ENCODE results near the gene PLTP.
"Not testable (repeated sequence)": the region's sequence is repeated elsewhere in the genome, so short reads cannot be mapped to it uniquely, and the experiment has no call there.

The PLTP gene

GRCh38 chr20:45919542-45920399, 7.8 kb upstream of the PLTP start:
- no peak for DNase-seq

DNA sequence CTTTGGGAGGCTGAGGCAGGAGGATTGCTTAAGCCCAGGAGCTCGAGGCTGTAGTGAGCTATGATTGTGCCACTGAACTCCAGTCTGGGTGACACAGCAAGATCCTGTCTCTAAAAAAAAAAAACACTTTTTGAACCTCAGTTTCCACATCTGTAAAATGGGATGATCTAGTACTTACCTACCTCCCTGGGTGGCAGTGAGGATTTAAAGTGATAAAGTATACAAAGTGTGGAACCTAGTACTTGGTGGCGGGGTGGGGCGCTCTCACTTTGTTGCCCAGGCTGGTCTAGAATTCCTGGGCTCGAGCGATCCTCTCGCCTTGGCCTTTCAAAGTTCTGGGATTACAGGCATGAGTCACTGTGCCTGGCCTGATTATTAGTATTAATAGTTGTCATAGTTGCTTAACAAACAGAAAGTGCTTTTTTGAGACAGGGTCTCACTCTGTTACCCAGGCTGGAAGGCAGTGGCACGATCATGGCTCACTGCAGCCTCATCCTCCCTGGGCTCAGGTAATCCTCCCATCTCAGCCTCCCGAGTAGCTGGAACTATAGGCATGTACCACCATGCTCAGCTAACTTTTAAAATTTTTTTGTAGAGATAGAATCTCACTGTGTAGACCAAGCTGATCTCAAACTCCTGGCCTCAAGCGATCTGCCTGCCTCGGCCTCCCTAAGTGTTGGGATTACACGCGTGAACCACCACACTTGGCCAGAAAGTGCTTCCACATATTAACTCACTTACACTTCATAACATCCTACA, 7.0 kb upstream of the PLTP start:
- DNase-seq, result no peak

DNA sequence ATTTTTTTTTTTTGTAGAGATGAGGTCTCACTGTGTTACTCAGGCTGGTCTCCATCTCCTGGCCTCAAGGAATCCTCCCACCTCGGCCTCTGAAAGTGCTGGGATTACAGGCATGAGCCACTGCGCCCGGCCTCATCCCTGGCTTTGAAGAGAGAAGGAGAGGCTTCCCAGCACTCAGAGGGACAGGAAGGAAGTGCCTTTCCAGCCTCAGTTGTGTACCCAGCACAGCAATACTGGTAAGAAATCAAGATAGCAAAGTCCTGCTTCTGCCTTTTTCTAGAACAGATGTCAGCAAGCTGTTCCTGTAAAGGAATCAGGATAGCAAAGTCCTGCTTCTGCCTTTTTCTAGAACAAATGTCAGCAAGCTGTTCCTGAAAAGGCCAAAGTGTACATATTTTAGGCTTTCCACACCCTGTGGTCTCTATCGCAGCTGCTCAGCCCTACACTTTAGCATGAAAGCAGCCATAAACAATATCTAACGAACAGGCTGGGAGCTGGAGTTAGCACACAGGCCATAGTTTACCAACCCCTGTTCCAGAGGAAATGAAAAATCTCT, 6.3 kb upstream of the PLTP start:
- no peak for DNase-seq

DNA sequence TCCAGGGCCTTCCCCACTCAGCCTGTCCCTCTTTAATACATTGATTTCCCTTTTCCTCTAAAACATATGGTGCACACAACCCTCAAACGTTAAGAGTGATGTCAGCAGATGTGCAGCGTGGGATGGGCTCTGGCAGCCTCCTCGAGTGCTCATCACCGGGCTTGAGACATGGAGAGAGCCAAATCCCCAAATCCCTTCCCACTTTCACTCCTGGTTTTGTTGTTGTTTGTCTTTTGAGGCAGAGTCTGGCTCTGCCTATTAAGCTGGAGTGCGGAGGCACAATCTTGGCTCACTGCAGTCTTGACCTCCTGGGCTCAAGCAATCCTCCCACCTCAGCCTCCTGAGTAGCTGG, 5.8 kb upstream of the PLTP start:
- DNase-seq, result no peak

- DNase-seq, result no peak
Observed at GRCh38 chr20:45913116-45913515, 1.2 kb upstream of the PLTP start.

DNA sequence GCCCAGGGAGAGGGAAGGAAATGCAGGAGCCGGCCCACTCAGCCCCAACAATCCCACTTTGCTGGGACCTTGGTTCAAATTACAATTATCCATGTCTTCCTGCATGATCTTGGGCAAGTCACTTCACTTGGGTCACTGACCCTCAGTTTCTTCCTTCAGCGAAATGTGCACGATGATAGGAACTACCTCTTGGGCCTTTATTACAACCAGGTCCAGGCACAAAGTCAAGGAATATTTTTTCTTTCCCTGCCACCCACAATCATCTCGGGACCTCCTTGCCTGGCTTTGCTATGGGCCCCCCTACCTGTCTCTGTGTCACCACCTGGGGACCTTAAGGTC, 358 bp upstream of the PLTP start:
- no peak for DNase-seq

GRCh38 chr20:45910670-45911485, 1.1 kb downstream of the PLTP start:
- no peak for DNase-seq

- no peak for DNase-seq
Observed at GRCh38 chr20:45909817-45910669, 1.9 kb downstream of the PLTP start.

GRCh38 chr20:45909336-45909808, 2.6 kb downstream of the PLTP start:
- no peak for DNase-seq

DNA sequence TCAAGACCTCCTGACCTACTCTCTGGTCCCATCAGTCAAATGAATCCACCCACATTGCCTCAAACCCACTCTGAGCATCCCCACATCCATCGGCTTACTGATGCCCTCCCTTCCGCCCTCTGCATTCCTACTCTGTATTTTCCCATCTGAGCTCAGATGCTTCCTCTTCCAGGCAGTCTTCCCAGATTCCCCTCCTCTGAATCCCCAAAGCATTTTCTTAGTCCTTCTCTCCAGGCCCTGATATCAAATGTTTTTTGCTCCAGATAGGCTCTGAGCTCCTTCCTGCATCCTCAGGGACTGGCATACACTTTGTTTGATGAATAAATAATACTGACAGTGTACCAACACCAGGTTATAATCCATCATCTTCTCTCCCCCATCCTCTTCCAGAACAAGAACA, 3.9 kb downstream of the PLTP start:
- no peak for DNase-seq

DNA sequence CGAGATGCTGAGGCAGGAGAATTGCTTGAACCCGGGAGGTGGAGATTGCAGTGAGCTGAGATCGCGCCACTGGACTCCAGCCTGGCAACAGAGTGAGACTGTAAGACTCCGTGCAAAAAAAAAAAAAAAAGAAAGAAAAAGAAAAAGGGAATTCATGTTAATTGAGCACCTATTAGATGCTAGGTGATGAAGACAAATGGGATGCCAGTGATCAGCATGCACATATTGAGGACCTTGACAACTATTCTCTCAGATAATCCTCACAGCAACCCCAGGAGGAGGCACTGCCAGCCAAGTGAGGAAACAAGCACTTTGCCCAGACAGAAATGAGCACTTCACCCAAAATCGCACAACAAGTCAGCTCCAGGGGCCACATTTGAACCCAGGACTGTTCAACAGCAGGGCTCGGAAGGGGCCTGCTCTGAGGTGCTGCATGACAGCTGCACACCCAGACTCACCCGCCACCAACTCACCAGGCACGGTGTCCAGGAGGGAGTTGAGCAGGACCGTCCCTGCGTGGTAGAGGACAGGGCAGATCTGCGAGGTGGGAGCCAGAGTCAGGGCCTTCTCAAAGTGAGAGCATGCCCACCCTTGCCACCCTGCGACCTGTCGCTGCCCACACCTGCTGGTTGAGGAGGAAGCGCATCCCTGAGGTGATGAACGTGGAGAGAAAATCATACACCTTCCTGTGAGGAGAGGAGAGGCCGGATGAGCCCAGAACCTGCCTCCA, 4.6 kb downstream of the PLTP start:
- DNase-seq, result no peak

GRCh38 chr20:45905505-45906079, 6.4 kb downstream of the PLTP start:
- no peak for DNase-seq

- DNase-seq, result no peak
Observed at GRCh38 chr20:45904583-45905504, 7.1 kb downstream of the PLTP start.

DNA sequence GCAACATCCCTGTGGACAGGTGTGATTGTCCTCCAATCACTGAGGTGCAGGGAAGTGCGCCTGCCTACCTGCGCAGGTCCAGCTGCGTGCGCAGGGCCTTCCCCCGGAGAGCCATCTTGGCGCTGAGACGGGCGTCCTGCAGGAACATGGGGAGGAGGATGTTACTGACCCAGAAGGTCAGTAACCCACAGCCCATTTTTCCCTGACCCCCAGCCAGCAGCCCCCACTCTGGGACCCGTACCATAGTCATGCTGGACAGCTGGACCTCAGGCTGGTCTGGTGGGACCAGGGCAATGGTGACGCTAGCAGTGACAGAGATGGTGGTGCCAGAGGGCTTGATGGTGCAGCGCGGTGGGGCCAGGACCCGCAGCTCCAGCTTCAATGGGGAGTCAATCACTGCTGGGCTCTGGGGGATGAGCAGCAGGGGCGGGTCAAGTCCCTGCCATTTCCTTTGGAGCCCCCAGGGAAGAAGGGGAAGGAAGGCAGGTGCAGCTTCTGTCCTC, 9.7 kb downstream of the PLTP start:
- no peak for DNase-seq

DNA sequence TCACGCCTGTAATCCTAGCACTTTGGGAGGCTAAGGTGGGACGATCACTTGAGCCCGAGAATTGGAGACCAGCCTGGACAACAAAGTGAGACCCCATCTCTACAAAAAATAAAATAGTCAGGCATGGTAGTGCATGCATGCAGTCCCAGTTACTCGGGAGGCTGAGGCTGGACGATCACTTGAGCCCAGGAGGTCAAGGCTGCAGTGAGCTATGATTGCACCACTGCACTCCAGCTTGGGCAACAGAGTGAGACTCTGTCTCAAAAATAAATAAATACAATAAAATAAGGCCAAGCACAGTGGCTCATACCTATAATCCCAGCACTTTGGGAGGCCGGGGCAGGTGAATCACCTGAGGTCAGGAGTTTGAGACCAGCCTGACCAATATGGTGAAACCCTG, 10.6 kb downstream of the PLTP start:
- DNase-seq, result not testable (repeated sequence)

DNA sequence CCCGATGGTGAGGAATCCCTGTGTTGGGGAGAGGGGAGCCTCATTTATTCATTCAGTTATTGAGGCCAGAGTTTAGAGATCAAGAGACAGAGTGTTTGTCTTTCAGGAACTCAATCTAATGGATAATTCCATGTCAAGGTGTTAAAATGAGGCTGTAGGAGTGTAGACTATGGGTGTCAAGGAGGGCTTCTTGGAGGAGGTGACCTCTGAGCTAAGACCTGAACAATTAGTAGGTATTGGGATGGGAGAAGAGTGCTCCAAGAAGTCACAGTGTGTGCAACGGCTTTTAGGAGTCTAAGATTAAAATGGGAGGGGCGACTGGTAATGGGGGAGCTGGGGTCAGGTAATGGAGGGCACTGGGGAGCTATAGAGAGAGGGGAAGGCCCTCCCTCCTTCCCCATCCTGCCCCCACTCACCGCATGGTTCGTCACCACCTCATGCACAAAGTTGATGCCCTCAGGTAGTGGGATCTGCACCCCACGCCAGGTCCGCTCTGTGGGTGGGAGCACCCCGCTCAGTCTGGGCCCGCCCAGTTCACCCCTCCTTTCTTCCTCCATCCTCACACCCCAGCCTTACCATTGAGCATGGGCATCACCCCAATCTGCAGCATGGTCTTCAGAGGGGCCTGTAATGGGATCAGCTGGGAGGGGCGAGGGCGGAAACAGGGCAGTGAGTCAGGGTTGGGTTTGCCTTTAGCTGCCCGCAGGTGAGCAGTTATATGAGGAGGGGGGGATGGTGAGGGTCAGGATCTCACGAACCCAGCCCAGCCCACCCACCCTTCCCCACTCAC, 12.7 kb downstream of the PLTP start:
- no peak for DNase-seq

- no peak for DNase-seq
Observed at GRCh38 chr20:45898285-45898684, 13.7 kb downstream of the PLTP start.

GRCh38 chr20:45897692-45898091, 14.3 kb downstream of the PLTP start:
- DNase-seq, result no peak

GRCh38 chr20:45897289-45897688, 14.7 kb downstream of the PLTP start:
- DNase-seq, result no peak

Data from cerebellar nuclear complex (tissue), 1 donor.